ENCODE data around the gene SMC5. TPM values are rescaled to one million over a fixed set of nuclear protein-coding genes. Genes with fewer than 3 reads are reported as not detected.

The SMC5 gene
- total RNA-seq, 1 experiment from 2014 or later: 15.1 TPM

GRCh38 chr9:70257502-70257901 is 1.3 kb upstream of the SMC5 start:
- Histone ChIP-seq H3K27me3 (ENCODE audit: low read length) (no peaks in the 10 kb centered on the region), H3K4me3 (ENCODE audit: low read length) (peak overlapping the region; percentile 97), H3K9ac (ENCODE audit: low read length) (peak overlapping the region; percentile 97), H3K27ac (ENCODE audit: low read length) (peak overlapping the region; percentile 95; the same call in 1 of the 2 replicates), H4K20me1 (ENCODE audit: low read length) (peaks cover 33% of the 10 kb centered on the region), H3K4me2 (ENCODE audit: low read length) (peak overlapping the region; percentile 95), H3F3A (ENCODE audit: low read length, unreplicated experiment) (no peaks in the 10 kb centered on the region), H2AFZ (ENCODE audit: low read length) (peak overlapping the region; percentile 22; the same call in 1 of the 2 replicates), H3K9me2 (replicated peaks; ENCODE audit: low read length) (no peaks in the 10 kb centered on the region), H3K79me2 (ENCODE audit: low read length) (peaks cover 55% of the 10 kb centered on the region), H3K9me3 (ENCODE audit: low read length) (no peaks in the 10 kb centered on the region), H3K4me1 (ENCODE audit: insufficient read depth, low read length) (peaks cover 54% of the 10 kb centered on the region), H3K36me3 (ENCODE audit: low read depth, low read length) (peaks cover 23% of the 10 kb centered on the region)
- BruUV-seq (replicated peaks): no TSS peak
- POLR2A ChIA-PET (ENCODE audit: unreplicated experiment): no interaction called here
- TF ChIP-seq CTCF (conservative IDR thresholded peaks at IDR 0.05; ENCODE audit: low read depth, low read length) (no peak), EZH2phosphoT487 (IDR thresholded peaks at IDR 0.05; ENCODE audit: borderline replicate concordance, low read length) (no peak), EZH2 (IDR thresholded peaks at IDR 0.05; ENCODE audit: low read length, unreplicated experiment) (no peak)
- intact Hi-C loops (cut with micrococcal nuclease): loop anchor here (5.0 kb wide), 3 partner anchors 40 to 165 kb away; no protein-coding TSS in a partner anchor
- CTCF ChIA-PET: no interaction called here
- DNase-seq (no peak), ATAC-seq (no peak)

- ATAC-seq: peak; percentile 44
- Histone ChIP-seq H3K9ac (ENCODE audit: low read length) (peak overlapping the region; percentile 97), H2AFZ (ENCODE audit: low read length) (peak overlapping the region; percentile 82), H3K36me3 (ENCODE audit: low read depth, low read length) (peaks cover 23% of the 10 kb centered on the region), H3K4me1 (ENCODE audit: insufficient read depth, low read length) (peaks cover 60% of the 10 kb centered on the region), H3K4me2 (ENCODE audit: low read length) (peak overlapping the region; percentile 95), H3K27me3 (ENCODE audit: low read length) (no peaks in the 10 kb centered on the region), H3K4me3 (ENCODE audit: low read length) (peak overlapping the region; percentile 97), H3K9me2 (replicated peaks; ENCODE audit: low read length) (no peaks in the 10 kb centered on the region), H3K9me3 (ENCODE audit: low read length) (no peaks in the 10 kb centered on the region), H3K27ac (ENCODE audit: low read length) (peak overlapping the region; percentile 95), H3K79me2 (ENCODE audit: low read length) (peaks cover 62% of the 10 kb centered on the region), H4K20me1 (ENCODE audit: low read length) (peaks cover 39% of the 10 kb centered on the region), H3F3A (ENCODE audit: low read length, unreplicated experiment) (no peaks in the 10 kb centered on the region)
- POLR2A ChIA-PET (ENCODE audit: unreplicated experiment): no interaction called here
- CTCF ChIA-PET: no interaction called here
- DNase-seq: no peak
- TSS peak; percentile 83 for BruUV-seq (replicated peaks)
- intact Hi-C loops (cut with micrococcal nuclease): loop anchor here (5.0 kb wide), 3 partner anchors 39 to 164 kb away; no protein-coding TSS in a partner anchor
- TF ChIP-seq CTCF (conservative IDR thresholded peaks at IDR 0.05; ENCODE audit: low read depth, low read length) (no peak), EZH2phosphoT487 (IDR thresholded peaks at IDR 0.05; ENCODE audit: borderline replicate concordance, low read length) (no peak), EZH2 (IDR thresholded peaks at IDR 0.05; ENCODE audit: low read length, unreplicated experiment) (no peak)
Measured at GRCh38 chr9:70257991-70258691, 637 bp upstream of the SMC5 start.

- intact Hi-C loops (cut with micrococcal nuclease): loop anchor here (5.0 kb wide), 3 partner anchors 38 to 163 kb away; no protein-coding TSS in a partner anchor
- H3K4me2 ChIP-seq (ENCODE audit: low read length): peak overlapping the region; percentile 95
- H3K9ac ChIP-seq (ENCODE audit: low read length): peak overlapping the region; percentile 97
- ChIA-PET POLR2A (ENCODE audit: unreplicated experiment) (no interaction called here), CTCF (no interaction called here)
- ATAC-seq (no peak; the same call in 1 of the 2 replicates), DNase-seq (no peak)
- peak overlapping the region; percentile 97 for H3K4me3 ChIP-seq (ENCODE audit: low read length)
- peak overlapping the region; percentile 95 for H3K27ac ChIP-seq (ENCODE audit: low read length)
- H3F3A ChIP-seq (ENCODE audit: low read length, unreplicated experiment): no peaks in the 10 kb centered on the region
- peaks cover 67% of the 10 kb centered on the region for H3K4me1 ChIP-seq (ENCODE audit: insufficient read depth, low read length)
- no peaks in the 10 kb centered on the region for H3K9me3 ChIP-seq (ENCODE audit: low read length)
- no peaks in the 10 kb centered on the region for H3K27me3 ChIP-seq (ENCODE audit: low read length)
- BruUV-seq (replicated peaks): TSS peak; percentile 56
- peaks cover 52% of the 10 kb centered on the region for H4K20me1 ChIP-seq (ENCODE audit: low read length)
- no peaks in the 10 kb centered on the region for H3K9me2 ChIP-seq (replicated peaks; ENCODE audit: low read length)
- H3K36me3 ChIP-seq (ENCODE audit: low read depth, low read length): peaks cover 27% of the 10 kb centered on the region
- peaks cover 75% of the 10 kb centered on the region for H3K79me2 ChIP-seq (ENCODE audit: low read length)
- TF ChIP-seq EZH2phosphoT487 (IDR thresholded peaks at IDR 0.05; ENCODE audit: borderline replicate concordance, low read length) (no peak), CTCF (conservative IDR thresholded peaks at IDR 0.05; ENCODE audit: low read depth, low read length) (no peak), EZH2 (IDR thresholded peaks at IDR 0.05; ENCODE audit: low read length, unreplicated experiment) (no peak)
- peak overlapping the region; percentile 80; the same call in 1 of the 2 replicates for H2AFZ ChIP-seq (ENCODE audit: low read length)
Measured at GRCh38 chr9:70259512-70259802, 679 bp downstream of the SMC5 start.
